K562 (cell line): ENCODE measurements around the gene ERMN. TPM values are rescaled to one million over a fixed set of nuclear protein-coding genes. Genes with fewer than 3 reads are reported as not detected.

ENCODE experiments used
- CEBPB ChIP-seq: fragments of 450-650 bp; IDR thresholded peaks from 2 replicates; pipeline ENCODE4 v1.6.1; 2016; ENCODE audit warnings: missing genetic modification characterization, missing compliant biosample characterization
- DMBX1 ChIP-seq: fragments of 250-450 bp; sonication (Bioruptor Pico); IDR thresholded peaks from 2 replicates; pipeline ENCODE4 v1.8.0; 2022; ENCODE audit warnings: inconsistent platforms, mild to moderate bottlenecking, moderate library complexity, borderline replicate concordance
- GTF2F1 ChIP-seq: IDR thresholded peaks from 2 replicates; pipeline ENCODE4 v1.6.1; 2011; ENCODE audit warnings: low read depth, low read length, improper control_type of control experiment
- MECOM ChIP-seq: fragments of 250-450 bp; sonication (Bioruptor Pico); IDR thresholded peaks from 2 replicates; pipeline ENCODE4 v1.8.0; 2022; ENCODE audit warnings: inconsistent platforms
- POLR2AphosphoS5 ChIP-seq: IDR thresholded peaks from 2 replicates; pipeline ENCODE4 v1.6.1; 2011; ENCODE audit warnings: mild to moderate bottlenecking, low read depth, low read length, moderate library complexity; ENCODE audit not compliant: control insufficient read depth, insufficient read depth
- PURB ChIP-seq: sonication (generic); formaldehyde crosslinking; IDR thresholded peaks from 2 replicates; pipeline ENCODE4 v1.9.0; 2021; ENCODE audit warnings: low read depth, mild to moderate bottlenecking, missing genetic modification reagents
- RNF2 ChIP-seq: sonication (generic); IDR thresholded peaks from 2 replicates; pipeline ENCODE4 v1.6.1; 2016
- SAP30 ChIP-seq: fragments of 200-600 bp; sonication (generic); IDR thresholded peaks from 2 replicates; pipeline ENCODE4 v1.6.1; 2012; ENCODE audit warnings: borderline replicate concordance, low read depth, mild to moderate bottlenecking, moderate library complexity, low read length, control low read depth, inconsistent platforms; ENCODE audit not compliant: insufficient read depth, poor library complexity, severe bottlenecking
- TEAD2 ChIP-seq: fragments of 450-650 bp; IDR thresholded peaks from 2 replicates; pipeline ENCODE4 v1.6.1; 2016; ENCODE audit warnings: missing genetic modification characterization, control low read depth, missing compliant biosample characterization
- ZC3H8 ChIP-seq: fragments of 450-650 bp; IDR thresholded peaks from 2 replicates; pipeline ENCODE4 v1.6.1; 2017
- ZFP30 ChIP-seq: fragments of 250-450 bp; sonication (Bioruptor Pico); IDR thresholded peaks from 2 replicates; pipeline ENCODE4 v1.8.0; 2022; ENCODE audit warnings: moderate library complexity, mild to moderate bottlenecking, inconsistent platforms, borderline replicate concordance
- ZNF197 ChIP-seq: fragments of 200-800 bp; sonication (Bioruptor generic); IDR thresholded peaks from 2 replicates; pipeline ENCODE4 v1.6.1; 2016; ENCODE audit warnings: low read depth, missing genetic modification characterization, missing compliant biosample characterization
- ZNF23 ChIP-seq: fragments of 250-450 bp; sonication (Bioruptor Pico); IDR thresholded peaks from 2 replicates; pipeline ENCODE4 v1.4.0; 2020; ENCODE audit warnings: mild to moderate bottlenecking
- ZNF766 ChIP-seq: fragments of 200-800 bp; sonication (Bioruptor generic); conservative IDR thresholded peaks from 2 replicates; pipeline ENCODE4 v1.6.1; 2016; ENCODE audit warnings: missing genetic modification characterization, missing compliant biosample characterization
- polyA plus RNA-seq, 8 experiments: library from polyadenylated mRNA; depleted of rRNA in 4 of 8; stranded (reverse) in 5 of 8; unstranded in 3 of 8; fragments of >200 nt; fragmentation: Nextera tagmentation in 2 of 8; fragmentation: Illumina TruSeq in 1 of 8; extraction: Ambion mirVana in 2 of 8; extraction: Trizol in 1 of 8; gene quantifications; 2 replicates each; pipeline versions ENCODE4 v1.2.1 to v1.2.3, GENCODE V29; 2011 to 2014; ENCODE audit warnings: inconsistent platforms in 1 of 8, missing spikeins in 1 of 8
- total RNA-seq, 7 experiments: library from RNA; depleted of rRNA in 6 of 7; stranded (reverse); fragments of >200 nt in 6 of 7; fragmentation: Illumina TruSeq in 2 of 7; extraction: Trizol in 2 of 7; gene quantifications; 2 replicates each; pipeline versions ENCODE4 v1.2.1 to v1.2.3, GENCODE V29; 2011 to 2021; ENCODE audit warnings: low replicate concordance in 1 of 7
- TF ChIP-seq, protein P1 (sequence below): fragments of 250-450 bp; sonication (Bioruptor Pico); IDR thresholded peaks from 2 replicates; pipeline ENCODE4 v1.8.0; 2021; ENCODE audit warnings: moderate library complexity, mild to moderate bottlenecking, inconsistent platforms
- TF ChIP-seq, protein P2 (sequence below): IDR thresholded peaks from 2 replicates; pipeline ENCODE4 v1.6.1; 2016; ENCODE audit warnings: missing genetic modification characterization, missing compliant biosample characterization
- TF ChIP-seq, protein P3 (sequence below), 2 experiments: fragments of 200-800 bp in 1 of 2; sonication (Bioruptor generic) in 1 of 2; sonication (generic) in 1 of 2; formaldehyde crosslinking in 1 of 2; IDR thresholded peaks in 1 of 2; conservative IDR thresholded peaks in 1 of 2; 2 replicates each; pipeline versions ENCODE4 v1.5.0 to v1.6.1; 2016 to 2020; ENCODE audit warnings: missing compliant biosample characterization in 1 of 2, missing genetic modification characterization in 1 of 2, missing genetic modification reagents in 1 of 2
- TF ChIP-seq, protein P4 (sequence below): sonication (generic); formaldehyde crosslinking; IDR thresholded peaks from 2 replicates; pipeline ENCODE4 v1.8.0; 2022; ENCODE audit warnings: mild to moderate bottlenecking, low read depth, missing genetic modification reagents
- TF ChIP-seq, protein P5 (sequence below): fragments of 450-650 bp; IDR thresholded peaks from 2 replicates; pipeline ENCODE4 v1.6.1; 2017; ENCODE audit warnings: antibody characterized with exemption

ERMN gene
- total and polyA plus RNA-seq, 9 of the 15 experiments (the other 6 are each of a cell fraction or from before 2014, with no cell fraction given): 0.03 to 0.11 (median 0.05) TPM; not detected in 3

DNA sequence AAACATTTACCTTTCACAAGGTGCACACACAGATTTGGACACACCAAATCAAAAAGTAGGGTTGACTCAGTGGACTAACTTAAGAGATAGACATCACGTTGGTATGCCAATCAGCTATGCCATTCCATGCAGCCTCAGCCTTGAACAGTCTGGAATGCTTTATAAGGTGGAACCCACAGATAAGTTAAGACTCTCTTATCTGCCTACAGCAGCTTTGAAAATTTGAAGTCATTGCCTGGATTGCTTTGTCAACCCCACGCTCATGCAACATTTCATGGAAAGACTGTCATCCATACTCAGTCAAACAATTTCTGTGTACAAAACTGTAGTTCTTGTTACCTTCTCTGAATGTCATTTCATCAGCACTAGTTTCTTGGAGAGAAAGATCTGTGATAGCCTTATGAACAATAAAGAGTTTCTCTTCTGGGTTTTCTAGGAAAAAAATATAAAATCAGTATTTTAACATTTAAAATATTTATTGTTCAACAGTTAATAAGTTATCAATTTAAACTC, 1.2 kb downstream of the ERMN start (continued):
- TF ChIP-seq, protein P1, sequence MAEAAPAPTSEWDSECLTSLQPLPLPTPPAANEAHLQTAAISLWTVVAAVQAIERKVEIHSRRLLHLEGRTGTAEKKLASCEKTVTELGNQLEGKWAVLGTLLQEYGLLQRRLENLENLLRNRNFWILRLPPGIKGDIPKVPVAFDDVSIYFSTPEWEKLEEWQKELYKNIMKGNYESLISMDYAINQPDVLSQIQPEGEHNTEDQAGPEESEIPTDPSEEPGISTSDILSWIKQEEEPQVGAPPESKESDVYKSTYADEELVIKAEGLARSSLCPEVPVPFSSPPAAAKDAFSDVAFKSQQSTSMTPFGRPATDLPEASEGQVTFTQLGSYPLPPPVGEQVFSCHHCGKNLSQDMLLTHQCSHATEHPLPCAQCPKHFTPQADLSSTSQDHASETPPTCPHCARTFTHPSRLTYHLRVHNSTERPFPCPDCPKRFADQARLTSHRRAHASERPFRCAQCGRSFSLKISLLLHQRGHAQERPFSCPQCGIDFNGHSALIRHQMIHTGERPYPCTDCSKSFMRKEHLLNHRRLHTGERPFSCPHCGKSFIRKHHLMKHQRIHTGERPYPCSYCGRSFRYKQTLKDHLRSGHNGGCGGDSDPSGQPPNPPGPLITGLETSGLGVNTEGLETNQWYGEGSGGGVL: no peak
- TF ChIP-seq DMBX1 (CRISPR knock-in tag) (peak; percentile 97), GTF2F1 (no peak), TEAD2 (tag) (peak; percentile 98), MECOM (CRISPR knock-in tag) (peak; percentile 81), RNF2 (peak; percentile 92), ZNF766 (CRISPR knock-in tag) (peak; percentile 98), ZFP30 (CRISPR knock-in tag) (no peak), SAP30 (no peak), ZC3H8 (peak; percentile 53; the same call in 1 of the 2 replicates), ZNF197 (CRISPR knock-in tag) (peak; percentile 96), PURB (no peak), ZNF23 (CRISPR knock-in tag) (peak; percentile 71; the same call in 1 of the 2 replicates), POLR2AphosphoS5 (peak; percentile 99), CEBPB (tag) (peak; percentile 92)
- TF ChIP-seq, protein P2, sequence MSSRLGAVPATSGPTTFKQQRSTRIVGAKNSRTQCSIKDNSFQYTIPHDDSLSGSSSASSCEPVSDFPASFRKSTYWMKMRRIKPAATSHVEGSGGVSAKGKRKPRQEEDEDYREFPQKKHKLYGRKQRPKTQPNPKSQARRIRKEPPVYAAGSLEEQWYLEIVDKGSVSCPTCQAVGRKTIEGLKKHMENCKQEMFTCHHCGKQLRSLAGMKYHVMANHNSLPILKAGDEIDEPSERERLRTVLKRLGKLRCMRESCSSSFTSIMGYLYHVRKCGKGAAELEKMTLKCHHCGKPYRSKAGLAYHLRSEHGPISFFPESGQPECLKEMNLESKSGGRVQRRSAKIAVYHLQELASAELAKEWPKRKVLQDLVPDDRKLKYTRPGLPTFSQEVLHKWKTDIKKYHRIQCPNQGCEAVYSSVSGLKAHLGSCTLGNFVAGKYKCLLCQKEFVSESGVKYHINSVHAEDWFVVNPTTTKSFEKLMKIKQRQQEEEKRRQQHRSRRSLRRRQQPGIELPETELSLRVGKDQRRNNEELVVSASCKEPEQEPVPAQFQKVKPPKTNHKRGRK (tag): no peak
- TF ChIP-seq, protein P3, sequence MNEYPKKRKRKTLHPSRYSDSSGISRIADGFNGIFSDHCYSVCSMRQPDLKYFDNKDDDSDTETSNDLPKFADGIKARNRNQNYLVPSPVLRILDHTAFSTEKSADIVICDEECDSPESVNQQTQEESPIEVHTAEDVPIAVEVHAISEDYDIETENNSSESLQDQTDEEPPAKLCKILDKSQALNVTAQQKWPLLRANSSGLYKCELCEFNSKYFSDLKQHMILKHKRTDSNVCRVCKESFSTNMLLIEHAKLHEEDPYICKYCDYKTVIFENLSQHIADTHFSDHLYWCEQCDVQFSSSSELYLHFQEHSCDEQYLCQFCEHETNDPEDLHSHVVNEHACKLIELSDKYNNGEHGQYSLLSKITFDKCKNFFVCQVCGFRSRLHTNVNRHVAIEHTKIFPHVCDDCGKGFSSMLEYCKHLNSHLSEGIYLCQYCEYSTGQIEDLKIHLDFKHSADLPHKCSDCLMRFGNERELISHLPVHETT (CRISPR knock-in tag; conservative IDR thresholded peaks at IDR 0.05 in 1 of 2, IDR thresholded peaks at IDR 0.05 in 1 of 2): peak in 1 of 2 experiments; percentile 92; a peak in 2 of 4 replicates
- TF ChIP-seq, protein P4, sequence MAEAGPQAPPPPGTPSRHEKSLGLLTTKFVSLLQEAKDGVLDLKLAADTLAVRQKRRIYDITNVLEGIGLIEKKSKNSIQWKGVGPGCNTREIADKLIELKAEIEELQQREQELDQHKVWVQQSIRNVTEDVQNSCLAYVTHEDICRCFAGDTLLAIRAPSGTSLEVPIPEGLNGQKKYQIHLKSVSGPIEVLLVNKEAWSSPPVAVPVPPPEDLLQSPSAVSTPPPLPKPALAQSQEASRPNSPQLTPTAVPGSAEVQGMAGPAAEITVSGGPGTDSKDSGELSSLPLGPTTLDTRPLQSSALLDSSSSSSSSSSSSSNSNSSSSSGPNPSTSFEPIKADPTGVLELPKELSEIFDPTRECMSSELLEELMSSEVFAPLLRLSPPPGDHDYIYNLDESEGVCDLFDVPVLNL (CRISPR knock-in tag): no peak
- TF ChIP-seq, protein P5, sequence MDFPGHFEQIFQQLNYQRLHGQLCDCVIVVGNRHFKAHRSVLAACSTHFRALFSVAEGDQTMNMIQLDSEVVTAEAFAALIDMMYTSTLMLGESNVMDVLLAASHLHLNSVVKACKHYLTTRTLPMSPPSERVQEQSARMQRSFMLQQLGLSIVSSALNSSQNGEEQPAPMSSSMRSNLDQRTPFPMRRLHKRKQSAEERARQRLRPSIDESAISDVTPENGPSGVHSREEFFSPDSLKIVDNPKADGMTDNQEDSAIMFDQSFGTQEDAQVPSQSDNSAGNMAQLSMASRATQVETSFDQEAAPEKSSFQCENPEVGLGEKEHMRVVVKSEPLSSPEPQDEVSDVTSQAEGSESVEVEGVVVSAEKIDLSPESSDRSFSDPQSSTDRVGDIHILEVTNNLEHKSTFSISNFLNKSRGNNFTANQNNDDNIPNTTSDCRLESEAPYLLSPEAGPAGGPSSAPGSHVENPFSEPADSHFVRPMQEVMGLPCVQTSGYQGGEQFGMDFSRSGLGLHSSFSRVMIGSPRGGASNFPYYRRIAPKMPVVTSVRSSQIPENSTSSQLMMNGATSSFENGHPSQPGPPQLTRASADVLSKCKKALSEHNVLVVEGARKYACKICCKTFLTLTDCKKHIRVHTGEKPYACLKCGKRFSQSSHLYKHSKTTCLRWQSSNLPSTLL: no peak
